ENCODE data around the gene KIF2C. TPM values are rescaled to one million over a fixed set of nuclear protein-coding genes. Genes with fewer than 3 reads are reported as not detected.

Gene KIF2C
- total and polyA plus RNA-seq, 9 of the 15 experiments (the other 6 are each of a cell fraction or from before 2014, with no cell fraction given) = 84.9 to 226 (median 169) TPM

DNA sequence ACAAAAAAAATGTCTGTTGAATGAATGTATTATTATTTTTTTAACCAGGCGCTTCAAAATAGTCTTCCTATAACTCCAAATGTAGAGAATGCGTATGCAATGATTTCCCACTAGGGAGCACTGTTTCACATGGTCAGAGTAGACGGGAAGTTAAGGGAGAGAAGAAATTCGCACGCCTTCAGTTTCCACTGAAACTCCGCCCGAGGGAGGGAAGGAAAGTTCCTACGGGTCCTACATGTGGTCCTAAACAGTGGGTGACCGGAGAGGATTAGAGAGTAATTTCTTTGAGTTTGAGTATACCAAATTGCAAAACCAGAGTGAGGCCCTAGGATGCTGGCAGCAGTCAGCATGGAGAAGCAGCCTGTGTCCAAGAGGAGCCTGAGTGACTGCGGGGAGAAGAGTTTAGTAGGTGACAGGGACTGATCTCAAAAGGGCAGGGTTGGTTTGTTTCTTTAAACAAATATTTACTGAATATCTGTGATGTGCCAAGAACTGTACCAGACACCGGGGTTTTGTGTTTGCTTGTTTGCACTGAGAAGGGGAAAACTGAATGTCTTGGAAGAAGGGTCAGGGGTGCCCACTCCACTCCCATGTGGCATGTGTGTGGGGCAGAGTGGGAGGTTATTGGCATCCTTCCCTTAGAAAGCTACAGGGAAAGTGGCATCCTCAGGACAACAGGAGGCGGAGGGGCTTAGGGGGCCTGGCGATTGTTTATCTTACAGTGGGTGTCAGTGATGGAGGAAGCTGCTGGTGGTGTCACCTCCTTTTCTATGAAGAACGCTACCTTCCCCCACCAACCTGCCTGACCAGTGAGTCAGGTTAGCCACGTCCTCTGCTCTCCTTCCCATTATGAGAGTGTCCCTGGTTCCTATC lies 31.4 kb upstream of the KIF2C start (continued):
- TF ChIP-seq, protein P1, sequence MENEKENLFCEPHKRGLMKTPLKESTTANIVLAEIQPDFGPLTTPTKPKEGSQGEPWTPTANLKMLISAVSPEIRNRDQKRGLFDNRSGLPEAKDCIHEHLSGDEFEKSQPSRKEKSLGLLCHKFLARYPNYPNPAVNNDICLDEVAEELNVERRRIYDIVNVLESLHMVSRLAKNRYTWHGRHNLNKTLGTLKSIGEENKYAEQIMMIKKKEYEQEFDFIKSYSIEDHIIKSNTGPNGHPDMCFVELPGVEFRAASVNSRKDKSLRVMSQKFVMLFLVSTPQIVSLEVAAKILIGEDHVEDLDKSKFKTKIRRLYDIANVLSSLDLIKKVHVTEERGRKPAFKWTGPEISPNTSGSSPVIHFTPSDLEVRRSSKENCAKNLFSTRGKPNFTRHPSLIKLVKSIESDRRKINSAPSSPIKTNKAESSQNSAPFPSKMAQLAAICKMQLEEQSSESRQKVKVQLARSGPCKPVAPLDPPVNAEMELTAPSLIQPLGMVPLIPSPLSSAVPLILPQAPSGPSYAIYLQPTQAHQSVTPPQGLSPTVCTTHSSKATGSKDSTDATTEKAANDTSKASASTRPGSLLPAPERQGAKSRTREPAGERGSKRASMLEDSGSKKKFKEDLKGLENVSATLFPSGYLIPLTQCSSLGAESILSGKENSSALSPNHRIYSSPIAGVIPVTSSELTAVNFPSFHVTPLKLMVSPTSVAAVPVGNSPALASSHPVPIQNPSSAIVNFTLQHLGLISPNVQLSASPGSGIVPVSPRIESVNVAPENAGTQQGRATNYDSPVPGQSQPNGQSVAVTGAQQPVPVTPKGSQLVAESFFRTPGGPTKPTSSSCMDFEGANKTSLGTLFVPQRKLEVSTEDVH (IDR thresholded peaks at IDR 0.05; ENCODE audit: low read depth, partially characterized antibody) = peak; percentile 29
- TF ChIP-seq GTF2F1 (IDR thresholded peaks at IDR 0.05; ENCODE audit: low read depth, low read length) (no peak), PHF21A (IDR thresholded peaks at IDR 0.05; ENCODE audit: borderline replicate concordance, low read depth) (no peak), XRCC4 (IDR thresholded peaks at IDR 0.05; ENCODE audit: extremely low read depth, insufficient read depth, insufficient read length) (no peak), DPF2 (IDR thresholded peaks at IDR 0.05) (0 out of 2 replicates have a peak, but pooled peaks have one; percentile 16), ZNF764 (CRISPR knock-in tag; IDR thresholded peaks at IDR 0.05; ENCODE audit: low read depth) (no peak), LEF1 (IDR thresholded peaks at IDR 0.05) (no peak), CBX3 (IDR thresholded peaks at IDR 0.05; ENCODE audit: borderline replicate concordance in 1 of 2, low read length in 2 of 2) (0 out of 3 replicates have a peak, but pooled peaks of 1 of the 2 experiments have one; percentile 38), SMAD1 (IDR thresholded peaks at IDR 0.05; ENCODE audit: low read depth, low read length, partially characterized antibody) (no peak)
- TF ChIP-seq, protein P2, sequence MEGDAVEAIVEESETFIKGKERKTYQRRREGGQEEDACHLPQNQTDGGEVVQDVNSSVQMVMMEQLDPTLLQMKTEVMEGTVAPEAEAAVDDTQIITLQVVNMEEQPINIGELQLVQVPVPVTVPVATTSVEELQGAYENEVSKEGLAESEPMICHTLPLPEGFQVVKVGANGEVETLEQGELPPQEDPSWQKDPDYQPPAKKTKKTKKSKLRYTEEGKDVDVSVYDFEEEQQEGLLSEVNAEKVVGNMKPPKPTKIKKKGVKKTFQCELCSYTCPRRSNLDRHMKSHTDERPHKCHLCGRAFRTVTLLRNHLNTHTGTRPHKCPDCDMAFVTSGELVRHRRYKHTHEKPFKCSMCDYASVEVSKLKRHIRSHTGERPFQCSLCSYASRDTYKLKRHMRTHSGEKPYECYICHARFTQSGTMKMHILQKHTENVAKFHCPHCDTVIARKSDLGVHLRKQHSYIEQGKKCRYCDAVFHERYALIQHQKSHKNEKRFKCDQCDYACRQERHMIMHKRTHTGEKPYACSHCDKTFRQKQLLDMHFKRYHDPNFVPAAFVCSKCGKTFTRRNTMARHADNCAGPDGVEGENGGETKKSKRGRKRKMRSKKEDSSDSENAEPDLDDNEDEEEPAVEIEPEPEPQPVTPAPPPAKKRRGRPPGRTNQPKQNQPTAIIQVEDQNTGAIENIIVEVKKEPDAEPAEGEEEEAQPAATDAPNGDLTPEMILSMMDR (IDR thresholded peaks at IDR 0.05 in 2 of 3, conservative IDR thresholded peaks at IDR 0.05 in 1 of 3; ENCODE audit: insufficient read depth in 2 of 3, low read depth in 1 of 3, low read length in 3 of 3) = peak; percentile 67 to 90 (median 81); a peak in 5 of 6 replicates
- TF ChIP-seq, protein P3, sequence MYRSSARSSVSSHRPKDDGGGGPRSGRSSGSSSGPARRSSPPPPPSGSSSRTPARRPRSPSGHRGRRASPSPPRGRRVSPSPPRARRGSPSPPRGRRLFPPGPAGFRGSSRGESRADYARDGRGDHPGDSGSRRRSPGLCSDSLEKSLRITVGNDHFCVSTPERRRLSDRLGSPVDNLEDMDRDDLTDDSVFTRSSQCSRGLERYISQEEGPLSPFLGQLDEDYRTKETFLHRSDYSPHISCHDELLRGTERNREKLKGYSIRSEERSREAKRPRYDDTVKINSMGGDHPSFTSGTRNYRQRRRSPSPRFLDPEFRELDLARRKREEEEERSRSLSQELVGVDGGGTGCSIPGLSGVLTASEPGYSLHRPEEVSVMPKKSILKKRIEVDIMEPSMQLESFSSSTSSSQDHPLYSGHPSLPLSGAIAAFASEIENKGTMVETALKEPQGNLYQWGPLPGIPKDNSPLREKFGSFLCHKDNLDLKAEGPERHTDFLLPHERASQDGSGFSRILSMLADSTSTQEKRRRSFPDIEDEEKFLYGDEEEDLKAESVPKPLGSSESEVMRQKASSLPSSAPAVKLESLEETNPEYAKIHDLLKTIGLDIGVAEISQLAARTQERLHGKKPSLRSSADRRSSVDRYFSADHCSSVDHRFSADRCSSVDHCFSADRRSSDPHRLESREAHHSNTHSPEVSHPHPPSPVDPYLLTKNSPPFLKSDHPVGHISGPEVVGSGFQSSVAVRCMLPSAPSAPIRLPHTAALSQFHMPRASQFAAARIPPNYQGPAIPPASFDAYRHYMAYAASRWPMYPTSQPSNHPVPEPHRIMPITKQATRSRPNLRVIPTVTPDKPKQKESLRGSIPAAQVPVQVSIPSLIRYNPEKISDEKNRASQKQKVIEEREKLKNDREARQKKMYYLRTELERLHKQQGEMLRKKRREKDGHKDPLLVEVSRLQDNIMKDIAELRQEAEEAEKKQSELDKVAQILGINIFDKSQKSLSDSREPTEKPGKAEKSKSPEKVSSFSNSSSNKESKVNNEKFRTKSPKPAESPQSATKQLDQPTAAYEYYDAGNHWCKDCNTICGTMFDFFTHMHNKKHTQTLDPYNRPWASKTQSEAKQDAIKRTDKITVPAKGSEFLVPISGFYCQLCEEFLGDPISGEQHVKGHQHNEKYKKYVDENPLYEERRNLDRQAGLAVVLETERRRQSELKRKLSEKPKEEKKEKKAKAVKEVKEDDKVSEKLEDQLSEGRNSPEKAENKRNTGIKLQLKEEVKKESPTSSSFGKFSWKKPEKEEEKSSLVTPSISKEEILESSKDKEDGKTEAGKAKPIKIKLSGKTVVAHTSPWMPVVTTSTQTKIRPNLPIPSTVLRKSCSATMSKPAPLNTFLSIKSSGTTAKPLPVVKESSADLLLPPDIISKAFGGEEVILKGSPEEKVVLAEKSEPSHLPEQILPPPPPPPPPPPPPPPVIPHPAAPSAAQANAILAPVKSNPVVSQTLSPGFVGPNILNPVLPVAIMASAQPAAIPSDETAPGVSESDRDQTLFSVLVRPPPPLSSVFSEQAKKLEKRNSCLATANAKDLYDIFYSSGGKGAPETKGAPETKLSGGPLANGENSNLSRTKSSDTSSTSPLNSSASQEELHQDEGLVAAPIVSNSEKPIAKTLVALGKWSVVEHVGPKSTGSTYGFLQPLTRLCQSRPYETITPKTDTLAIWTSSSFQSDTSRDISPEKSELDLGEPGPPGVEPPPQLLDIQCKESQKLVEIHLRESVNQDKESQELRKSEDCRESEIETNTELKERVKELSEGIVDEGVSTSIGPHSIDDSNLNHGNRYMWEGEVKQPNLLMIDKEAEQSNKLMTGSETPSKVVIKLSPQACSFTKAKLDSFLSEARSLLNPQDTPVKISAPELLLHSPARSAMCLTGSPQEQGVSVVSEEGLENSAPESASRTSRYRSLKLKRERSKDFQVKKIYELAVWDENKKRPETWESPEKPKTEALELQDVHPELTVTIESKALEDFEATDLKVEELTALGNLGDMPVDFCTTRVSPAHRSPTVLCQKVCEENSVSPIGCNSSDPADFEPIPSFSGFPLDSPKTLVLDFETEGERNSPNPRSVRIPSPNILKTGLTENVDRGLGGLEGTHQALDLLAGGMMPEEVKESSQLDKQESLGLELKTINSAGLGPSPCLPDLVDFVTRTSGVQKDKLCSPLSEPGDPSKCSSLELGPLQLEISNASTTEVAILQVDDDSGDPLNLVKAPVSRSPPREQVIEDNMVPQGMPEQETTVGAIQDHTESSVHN (IDR thresholded peaks at IDR 0.05; ENCODE audit: borderline replicate concordance in 1 of 2, low read depth in 1 of 2) = no peak
- TF ChIP-seq, protein P4, sequence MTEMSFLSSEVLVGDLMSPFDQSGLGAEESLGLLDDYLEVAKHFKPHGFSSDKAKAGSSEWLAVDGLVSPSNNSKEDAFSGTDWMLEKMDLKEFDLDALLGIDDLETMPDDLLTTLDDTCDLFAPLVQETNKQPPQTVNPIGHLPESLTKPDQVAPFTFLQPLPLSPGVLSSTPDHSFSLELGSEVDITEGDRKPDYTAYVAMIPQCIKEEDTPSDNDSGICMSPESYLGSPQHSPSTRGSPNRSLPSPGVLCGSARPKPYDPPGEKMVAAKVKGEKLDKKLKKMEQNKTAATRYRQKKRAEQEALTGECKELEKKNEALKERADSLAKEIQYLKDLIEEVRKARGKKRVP (CRISPR knock-in tag; IDR thresholded peaks at IDR 0.05) = no peak

Measured in K562 (cell line).